NCI-H82 (cell line): Measurements from ENCODE around the gene COL19A1.

Experiments
- DNase-seq: peaks from one replicate; lab custom pipeline; 2025; lab: John Stamatoyannopoulos, UW

COL19A1 gene

DNA sequence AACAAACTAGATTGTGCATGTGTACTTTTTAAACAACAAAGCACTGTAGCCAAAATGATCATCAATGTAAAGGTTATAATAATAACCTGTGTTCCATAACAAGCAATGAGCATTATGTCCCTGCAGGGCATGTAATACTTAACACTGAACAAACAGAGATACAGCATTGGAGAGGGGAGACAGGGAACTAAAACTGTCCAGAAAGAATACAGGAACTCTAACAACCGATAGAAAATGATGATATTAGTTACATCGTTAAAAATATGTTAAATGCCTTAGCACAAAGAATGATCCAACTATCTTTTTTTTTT, 356.0 kb downstream of the COL19A1 start:
- no peak for DNase-seq

DNA sequence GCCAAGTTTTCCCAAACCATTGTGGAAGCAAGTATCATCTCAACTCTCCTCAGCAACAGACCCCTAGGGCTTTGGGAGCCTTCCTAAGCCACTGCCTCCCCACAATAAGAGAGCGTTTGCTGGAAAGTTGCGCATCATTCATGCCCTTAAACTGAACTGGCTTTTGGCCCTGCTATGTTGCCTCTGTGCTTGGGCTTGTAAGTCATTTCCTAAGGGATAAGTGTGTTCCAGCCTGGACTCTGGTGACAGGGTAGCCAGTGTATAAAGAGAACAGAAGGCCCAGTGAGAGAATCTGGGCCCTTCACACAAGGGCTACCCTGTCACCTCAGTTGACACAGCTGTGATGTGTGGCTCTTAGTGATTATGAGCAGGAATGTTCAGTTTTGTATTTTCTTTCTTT, 358.7 kb downstream of the COL19A1 start:
- peak; percentile 56 for DNase-seq

DNA sequence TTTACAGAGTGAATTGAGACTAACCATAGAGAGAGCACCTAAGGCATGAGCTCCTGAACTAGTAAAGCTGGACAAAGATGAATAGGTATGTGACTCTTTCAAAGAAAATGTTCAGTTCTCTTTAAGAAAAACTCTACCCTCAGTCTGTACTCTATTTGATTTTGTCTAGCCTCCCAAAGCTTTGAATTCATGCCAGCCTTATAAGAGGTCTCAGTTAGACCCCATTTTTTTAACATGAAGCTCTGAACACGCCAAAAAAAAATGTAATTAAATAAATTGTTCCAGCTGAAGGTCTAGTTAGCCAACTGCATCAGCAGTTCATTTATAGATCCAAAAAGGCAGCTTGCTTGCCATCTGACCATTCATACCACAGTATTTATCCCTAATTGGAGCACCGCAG, 365.0 kb downstream of the COL19A1 start:
- no peak for DNase-seq

DNA sequence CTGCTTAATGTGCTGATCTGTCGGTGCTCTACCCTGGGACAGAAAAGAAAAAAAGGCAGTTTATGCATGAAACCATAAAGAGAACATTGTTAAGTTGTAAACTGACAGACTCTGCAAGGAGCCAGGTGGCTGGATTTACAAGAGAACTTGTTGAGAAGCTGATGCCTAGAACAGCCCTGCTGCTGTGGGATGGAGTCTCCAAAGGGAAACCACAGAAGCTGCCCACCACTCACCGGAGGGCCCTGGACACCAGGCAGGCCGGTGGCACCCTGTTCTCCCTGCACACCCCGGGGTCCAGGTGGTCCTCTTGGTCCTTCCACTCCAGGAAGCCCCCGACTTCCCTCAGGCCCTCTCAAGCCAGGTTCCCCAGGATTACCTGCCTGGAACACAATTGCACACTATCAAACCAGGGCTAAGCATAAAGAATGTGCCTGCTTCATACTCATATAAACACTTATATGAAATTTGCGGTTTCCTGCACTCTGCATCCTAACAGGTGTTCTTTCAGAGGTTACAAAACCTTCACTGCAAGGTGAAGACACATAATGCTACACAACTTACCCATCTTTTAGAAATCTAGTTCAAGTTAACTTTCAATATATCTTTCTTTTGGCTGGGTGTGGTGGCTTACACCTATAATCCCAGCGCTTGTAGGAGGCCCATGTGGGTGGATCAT, 368.3 kb downstream of the COL19A1 start:
- DNase-seq = no peak

DNA sequence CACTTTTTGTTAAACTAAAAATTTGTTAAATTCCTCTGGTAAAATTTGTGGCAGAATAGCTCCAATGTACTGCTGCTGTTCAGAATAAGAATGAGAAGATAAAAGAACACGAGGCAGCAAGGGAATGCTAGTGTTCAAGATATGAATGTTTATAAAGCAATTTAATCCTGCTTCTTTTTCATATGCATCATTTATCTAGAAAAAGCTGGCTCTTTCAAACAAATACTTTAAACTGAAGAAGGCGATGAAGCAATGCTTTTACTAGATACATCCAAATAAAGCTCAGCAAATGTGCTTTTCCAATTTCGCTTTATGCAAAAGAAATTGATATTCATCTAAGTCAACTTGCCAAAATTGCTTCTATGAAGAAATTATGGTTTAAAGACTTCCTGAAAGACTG, 370.0 kb downstream of the COL19A1 start:
- no peak for DNase-seq

DNA sequence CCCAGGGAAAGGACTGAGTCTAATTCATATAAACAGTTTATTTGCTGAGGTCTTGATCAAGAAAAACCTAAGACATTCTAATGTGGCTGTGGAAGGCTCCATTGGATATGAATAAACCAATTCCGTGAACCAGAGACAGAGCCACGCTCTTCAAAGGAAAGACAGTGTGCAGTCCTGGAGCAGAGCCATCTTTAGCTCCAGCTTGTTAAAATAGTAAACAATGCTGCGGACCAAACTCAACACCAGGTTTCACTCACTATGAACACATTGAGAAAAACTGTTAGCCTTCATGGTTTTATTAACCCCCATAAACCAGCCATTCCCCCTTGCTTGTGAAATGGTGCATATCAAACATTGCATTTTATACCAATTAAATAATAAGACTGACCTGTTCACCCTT, 374.7 kb downstream of the COL19A1 start:
- DNase-seq = no peak

DNA sequence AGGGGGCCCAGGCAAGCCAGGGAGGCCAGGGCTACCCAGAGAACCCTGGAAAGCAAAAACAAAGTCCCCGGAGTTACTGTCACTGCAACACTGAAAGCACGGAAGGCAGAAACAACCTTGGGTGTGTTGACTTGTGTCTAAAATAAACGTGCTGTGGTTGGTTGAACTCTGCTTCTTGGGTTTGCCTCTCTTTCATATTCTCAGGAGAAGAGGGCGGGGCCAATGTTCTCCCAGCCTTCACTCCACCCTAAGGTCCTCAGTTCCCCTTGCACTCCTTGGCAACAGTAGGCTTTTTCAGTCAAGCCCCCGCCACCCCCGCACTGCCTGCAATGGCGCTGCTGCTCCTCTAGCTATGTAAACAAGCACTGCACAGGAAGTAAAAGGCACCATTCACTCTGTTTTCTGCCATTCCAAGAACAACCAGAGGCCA, 375.6 kb downstream of the COL19A1 start:
- DNase-seq = no peak

DNA sequence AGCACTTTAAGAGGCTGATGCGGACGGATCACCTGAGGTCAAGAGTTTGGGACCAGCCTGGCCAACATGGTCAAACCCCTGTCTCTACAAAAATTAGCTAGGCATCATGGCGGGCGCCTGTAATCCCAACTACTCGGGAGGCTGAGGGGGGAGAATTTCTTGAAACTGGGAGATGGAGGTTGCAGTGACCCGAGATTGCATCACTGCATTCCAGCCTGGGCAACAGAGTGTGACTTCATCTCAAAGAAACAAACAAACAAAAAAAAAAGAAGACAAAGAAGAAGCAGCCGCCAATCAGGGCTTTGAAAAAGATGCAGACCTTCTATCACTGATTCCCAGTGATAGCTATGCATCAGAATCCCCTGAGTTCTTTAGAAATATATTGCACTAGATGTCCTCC, 379.8 kb downstream of the COL19A1 start:
- DNase-seq = no peak

DNA sequence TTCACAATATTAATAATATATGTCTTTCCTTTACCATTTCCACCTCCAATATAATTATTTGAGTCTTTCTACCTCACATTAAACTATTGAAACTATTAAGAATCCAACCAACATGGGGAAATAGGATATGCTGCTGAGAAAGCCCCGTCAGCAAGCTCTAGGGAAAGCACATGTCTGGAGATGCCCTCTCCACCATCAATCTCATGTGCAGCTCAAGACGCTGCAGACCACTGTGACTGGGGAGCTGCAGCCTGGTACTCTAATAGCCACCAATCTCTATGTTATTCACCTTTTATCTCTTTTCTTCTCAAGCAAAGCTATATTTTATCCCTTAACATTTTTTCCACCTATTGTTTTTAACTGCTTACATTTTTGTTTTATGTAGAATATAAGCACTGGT, 386.2 kb downstream of the COL19A1 start:
- DNase-seq = peak; percentile 4

DNA sequence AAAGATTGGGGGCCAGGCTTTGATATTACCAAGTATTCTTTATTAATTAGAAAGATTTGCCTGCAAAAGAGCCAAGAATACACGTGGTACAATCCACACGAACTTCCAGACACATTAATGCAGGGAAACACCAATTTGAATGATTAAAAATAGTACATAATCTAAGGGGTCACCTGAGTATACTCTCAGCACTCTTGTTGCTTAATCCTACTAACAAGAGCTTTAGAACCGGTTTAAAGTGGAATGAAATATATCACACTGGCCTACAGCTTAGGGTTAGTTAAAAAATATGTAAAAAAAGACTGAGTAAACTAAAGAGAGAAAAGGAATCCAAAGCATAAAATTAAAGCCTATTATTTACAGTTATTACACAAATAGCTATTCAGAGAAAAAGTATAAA, 387.6 kb downstream of the COL19A1 start:
- DNase-seq = peak; percentile 58

DNA sequence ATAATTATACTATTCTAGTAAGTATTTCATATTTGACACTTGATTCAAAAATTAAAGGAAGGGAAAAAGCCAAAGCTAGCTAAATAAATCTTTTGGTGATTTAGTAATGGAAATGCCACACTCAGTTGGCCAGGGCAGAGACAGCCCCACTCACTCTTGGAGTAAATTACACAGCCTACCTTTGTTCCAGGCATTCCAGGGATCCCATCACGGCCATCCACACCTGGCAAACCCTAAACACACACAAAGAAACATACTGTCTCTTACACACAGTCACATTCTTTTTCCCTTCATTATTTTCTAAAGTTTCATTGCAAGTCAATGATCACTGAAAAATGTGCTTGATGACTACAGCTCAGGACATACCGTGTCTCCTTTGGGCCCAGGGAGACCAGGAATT, 388.4 kb downstream of the COL19A1 start:
- no peak for DNase-seq

DNA sequence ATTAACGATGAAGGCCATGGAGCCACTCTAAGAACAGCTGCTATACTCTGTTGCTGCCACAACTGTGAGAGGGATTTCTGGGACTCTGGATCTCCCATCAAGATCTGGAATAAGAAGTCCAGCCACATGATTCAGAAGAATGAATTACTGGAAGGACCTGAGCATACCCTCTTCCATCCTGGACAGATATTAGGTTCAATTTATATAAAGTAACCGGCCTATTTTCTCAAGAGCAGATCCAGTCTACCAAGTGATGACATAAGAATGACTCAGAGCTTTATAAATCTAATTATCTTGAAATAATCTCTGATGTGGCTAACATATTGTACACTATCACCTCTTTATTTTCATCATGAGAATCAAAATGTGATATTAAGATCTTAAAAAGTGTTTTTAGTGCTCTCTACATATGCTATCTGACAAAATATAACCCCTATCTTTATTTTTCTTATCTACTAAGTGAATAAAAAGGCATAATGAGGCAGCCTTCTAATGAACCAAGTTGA, 391.5 kb downstream of the COL19A1 start:
- no peak for DNase-seq

DNA sequence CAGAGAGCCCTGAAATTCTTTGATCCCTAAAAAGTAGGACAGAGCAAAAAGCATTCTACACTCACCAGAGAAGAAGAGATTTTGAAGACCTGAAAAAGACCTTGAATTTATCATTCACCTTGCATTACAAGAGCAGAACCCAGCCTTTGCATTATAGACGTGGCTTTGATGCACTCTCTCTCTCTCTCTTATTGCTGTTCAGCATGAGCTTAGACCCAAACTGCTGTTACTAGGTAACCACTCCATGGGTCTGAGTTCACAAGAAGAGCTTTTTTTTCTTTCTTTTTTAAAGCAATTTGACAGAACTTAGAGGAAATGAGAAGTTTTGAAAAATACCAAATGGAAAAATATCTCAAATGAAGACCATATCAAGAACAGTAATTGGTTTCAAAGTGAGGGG, 392.1 kb downstream of the COL19A1 start:
- no peak for DNase-seq
